ENCODE measurements around the gene MFSD12. TPM values are rescaled to one million over a fixed set of nuclear protein-coding genes. Genes with fewer than 3 reads are reported as not detected.

The MFSD12 gene
- total RNA-seq, 2 donors from 2014 or later, result 28.4 to 54.3 TPM

DNA sequence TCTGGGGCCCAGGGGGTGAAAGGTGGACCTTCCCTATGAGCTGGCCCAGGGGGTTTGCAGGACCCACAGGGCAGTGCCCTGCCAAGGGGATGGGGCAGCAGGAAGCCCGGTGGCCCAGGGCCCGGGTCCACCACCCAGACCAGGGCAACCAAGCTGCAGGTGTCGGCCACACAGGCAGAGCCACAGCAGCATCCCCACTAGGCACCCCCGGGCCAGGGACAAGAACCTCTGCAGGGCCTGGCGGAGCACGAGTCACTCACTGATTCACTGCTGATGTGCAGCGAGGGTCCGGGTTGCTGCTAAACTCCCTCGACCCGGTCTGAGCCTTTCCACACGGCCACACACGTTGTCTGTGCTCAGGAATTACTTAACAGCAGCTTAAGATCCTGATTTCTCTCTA is 42.5 kb downstream of the MFSD12 start:
- Histone ChIP-seq H3K36me3 (no peaks in the 10 kb centered on the region), H3K27ac (no peak overlapping the region), H3K27me3 (no peaks in the 10 kb centered on the region), H3K9ac (ENCODE audit: low read depth in 2 of 2, low read length in 2 of 2) (no peak overlapping the region), H3K4me3 (no peak overlapping the region), H3K9me3 (no peaks in the 10 kb centered on the region), H3K4me1 (peaks cover 5% of the 10 kb centered on the region)
- TF ChIP-seq, protein P1, sequence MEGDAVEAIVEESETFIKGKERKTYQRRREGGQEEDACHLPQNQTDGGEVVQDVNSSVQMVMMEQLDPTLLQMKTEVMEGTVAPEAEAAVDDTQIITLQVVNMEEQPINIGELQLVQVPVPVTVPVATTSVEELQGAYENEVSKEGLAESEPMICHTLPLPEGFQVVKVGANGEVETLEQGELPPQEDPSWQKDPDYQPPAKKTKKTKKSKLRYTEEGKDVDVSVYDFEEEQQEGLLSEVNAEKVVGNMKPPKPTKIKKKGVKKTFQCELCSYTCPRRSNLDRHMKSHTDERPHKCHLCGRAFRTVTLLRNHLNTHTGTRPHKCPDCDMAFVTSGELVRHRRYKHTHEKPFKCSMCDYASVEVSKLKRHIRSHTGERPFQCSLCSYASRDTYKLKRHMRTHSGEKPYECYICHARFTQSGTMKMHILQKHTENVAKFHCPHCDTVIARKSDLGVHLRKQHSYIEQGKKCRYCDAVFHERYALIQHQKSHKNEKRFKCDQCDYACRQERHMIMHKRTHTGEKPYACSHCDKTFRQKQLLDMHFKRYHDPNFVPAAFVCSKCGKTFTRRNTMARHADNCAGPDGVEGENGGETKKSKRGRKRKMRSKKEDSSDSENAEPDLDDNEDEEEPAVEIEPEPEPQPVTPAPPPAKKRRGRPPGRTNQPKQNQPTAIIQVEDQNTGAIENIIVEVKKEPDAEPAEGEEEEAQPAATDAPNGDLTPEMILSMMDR (IDR thresholded peaks at IDR 0.05), result no peak
- intact Hi-C loops (cut with DNase I), result no loop called here
- DNase-seq, result no peak

DNA sequence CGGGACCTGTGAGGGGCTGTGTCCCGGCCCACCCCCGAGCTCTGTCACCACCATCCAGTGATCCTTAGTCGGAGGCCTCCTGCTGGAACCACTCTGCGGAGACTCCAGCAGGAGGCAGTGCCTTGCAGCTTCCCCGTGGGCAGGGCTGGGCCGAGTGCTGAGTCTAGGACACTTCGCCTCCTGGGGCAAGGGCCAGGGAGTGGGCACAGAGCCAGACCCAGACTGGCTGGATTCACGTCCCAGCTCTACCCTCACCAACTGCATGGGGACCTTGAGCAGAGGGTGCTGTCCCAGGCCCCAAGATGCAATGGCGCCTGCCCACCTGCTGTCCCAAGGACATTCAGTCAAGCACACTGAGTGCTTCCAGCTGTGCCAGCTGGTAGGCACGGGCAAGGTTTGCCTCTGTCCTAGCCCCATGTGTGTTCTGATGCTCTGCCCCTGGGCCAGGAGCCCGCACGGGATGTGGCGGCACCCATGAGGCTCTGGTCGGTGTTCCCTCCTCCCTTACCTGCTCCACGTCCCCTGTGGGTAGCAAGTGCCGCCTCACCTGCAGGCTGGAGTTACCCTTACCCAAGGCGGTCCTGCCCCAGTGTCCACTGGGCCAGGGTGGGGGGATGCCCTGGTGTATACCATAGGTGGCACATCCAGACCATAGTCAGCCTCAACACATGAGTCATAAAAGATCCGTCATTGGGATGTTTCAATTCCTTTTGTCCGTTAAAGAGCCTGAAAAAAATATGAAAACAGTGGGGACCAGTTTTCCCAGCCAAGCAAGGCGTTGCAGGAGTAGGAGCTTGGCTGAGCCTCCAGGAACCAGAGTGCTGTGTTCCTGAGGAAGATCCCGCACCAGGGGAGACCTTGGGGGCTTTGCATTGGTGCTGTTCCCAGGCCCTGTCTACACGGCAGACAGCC is 43.9 kb downstream of the MFSD12 start:
- H3K27me3 ChIP-seq, result no peaks in the 10 kb centered on the region
- H3K9ac ChIP-seq (ENCODE audit: low read depth in 2 of 2, low read length in 2 of 2), result no peak overlapping the region
- no peak for DNase-seq
- H3K4me3 ChIP-seq, result no peak overlapping the region
- TF ChIP-seq, protein P1 (IDR thresholded peaks at IDR 0.05), result no peak
- intact Hi-C loops (cut with DNase I), result no loop called here
- no peaks in the 10 kb centered on the region for H3K9me3 ChIP-seq
- no peak overlapping the region for H3K27ac ChIP-seq
- H3K4me1 ChIP-seq, result peaks cover 5% of the 10 kb centered on the region
- H3K36me3 ChIP-seq, result no peaks in the 10 kb centered on the region

DNA sequence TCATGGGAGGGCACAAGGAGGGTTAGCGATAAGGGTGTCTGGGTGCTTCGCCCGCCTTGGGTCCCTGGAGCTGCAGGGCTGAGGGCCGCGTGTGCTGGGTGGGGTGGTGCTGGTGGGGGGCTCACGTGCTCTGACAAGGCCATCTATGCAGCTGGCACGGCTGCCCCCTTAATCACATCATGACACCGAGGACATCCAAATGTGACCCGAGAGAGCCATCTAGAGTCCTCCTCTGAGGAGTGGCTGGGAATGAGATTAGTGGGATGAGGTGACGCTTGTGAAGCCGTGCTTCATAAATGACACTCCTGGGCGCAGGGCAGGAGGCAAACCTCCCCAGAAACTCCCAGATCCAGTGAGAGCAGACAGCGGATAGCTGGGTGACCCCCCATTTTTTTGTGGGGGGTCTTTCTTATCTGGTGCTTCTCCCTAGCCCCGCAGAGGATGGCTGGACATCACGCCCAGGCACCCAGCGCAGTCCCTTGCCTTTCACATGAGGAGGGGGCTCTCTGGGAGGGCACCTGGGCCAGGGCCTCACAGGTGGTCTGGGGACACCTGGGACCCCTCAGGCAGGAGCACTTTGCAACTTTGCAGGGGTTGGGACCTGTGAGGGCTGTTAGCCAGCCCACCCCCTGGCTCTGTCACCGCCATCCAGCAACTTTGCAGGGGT is 44.7 kb downstream of the MFSD12 start:
- Histone ChIP-seq H3K4me1 (peaks cover 5% of the 10 kb centered on the region), H3K36me3 (no peaks in the 10 kb centered on the region), H3K9me3 (no peaks in the 10 kb centered on the region), H3K9ac (ENCODE audit: low read depth in 2 of 2, low read length in 2 of 2) (no peak overlapping the region), H3K27ac (no peak overlapping the region), H3K4me3 (no peak overlapping the region), H3K27me3 (no peaks in the 10 kb centered on the region)
- DNase-seq, result no peak
- TF ChIP-seq, protein P1 (IDR thresholded peaks at IDR 0.05), result no peak
- intact Hi-C loops (cut with DNase I), result no loop called here

DNA sequence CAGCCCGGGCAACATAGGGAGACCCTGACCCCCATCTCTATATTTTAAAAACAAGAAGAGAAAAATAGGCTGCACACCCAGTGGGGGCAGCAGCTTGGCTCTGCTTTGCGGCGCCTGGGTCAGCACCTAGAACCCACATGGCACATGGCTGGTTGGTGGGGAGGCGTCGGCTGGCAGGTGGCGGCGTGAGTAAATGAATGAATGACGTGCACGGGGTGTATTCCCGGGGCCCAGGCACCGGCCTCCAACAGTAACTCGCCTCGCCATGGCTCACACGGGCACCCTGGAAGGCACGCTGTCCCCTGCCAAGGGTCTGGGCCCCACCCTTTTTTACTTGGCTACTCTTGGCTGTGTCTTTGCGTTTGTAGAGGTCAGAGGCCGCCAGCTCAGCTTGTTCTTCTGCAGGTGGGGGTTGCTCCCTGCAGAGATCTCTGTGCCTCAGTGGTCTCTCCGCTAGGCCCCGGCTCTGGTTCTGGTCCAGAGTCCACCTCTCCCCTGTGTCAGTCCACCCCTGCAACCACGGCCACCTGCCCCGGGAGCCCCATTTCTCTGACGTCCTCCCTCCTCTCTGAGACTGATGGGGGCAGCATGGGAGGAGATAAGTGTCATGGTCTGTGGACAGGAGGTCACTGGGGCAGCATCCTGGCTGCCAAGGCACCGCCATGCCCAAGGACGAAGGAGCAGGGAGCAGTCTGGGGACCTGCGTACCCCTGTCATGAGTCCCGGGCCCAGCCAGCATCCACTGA is 45.7 kb downstream of the MFSD12 start:
- Histone ChIP-seq H3K9ac (ENCODE audit: low read depth in 2 of 2, low read length in 2 of 2) (no peak overlapping the region), H3K4me1 (peaks cover 3% of the 10 kb centered on the region), H3K9me3 (no peaks in the 10 kb centered on the region), H3K36me3 (no peaks in the 10 kb centered on the region), H3K27me3 (no peaks in the 10 kb centered on the region), H3K4me3 (no peak overlapping the region), H3K27ac (no peak overlapping the region)
- intact Hi-C loops (cut with DNase I), result no loop called here
- TF ChIP-seq, protein P1 (IDR thresholded peaks at IDR 0.05), result no peak
- no peak for DNase-seq

DNA sequence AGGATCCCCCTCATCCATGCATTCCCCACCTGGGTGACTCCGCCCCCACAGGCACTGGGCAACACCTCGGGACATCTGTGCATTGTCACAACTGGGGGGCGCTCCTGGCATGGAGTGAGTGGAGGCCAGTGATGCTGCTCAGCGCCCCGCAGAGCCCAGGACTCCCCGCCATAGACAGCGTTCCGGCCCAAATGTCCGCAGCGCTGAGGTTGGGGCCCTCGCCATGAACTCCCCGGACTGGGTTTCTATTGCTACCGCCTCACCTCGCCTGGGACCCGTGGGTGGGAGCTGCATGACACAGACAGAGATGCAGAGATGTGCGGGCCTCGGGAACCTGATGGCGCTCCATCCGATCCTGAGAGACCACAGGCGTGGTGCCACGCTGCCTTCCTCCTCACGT is 46.7 kb downstream of the MFSD12 start:
- intact Hi-C loops (cut with DNase I), result no loop called here
- Histone ChIP-seq H3K9me3 (no peaks in the 10 kb centered on the region), H3K27ac (no peak overlapping the region), H3K36me3 (no peaks in the 10 kb centered on the region), H3K27me3 (no peaks in the 10 kb centered on the region), H3K4me1 (no peaks in the 10 kb centered on the region), H3K4me3 (no peak overlapping the region), H3K9ac (ENCODE audit: low read depth in 2 of 2, low read length in 2 of 2) (no peak overlapping the region)
- no peak for DNase-seq
- TF ChIP-seq, protein P1 (IDR thresholded peaks at IDR 0.05), result no peak
